LNCaP clone FGC (cell line): Measurements from ENCODE around the gene KRT27.

Experiments
- DNase-seq: peaks from one replicate; pipeline ENCODE4 v3.0.0-alpha.2; 2011; ENCODE audit warnings: low read depth
- H3K4me3 ChIP-seq: 2 replicates; pipeline ENCODE4 v1.5.1; 2011; ENCODE audit warnings: mild to moderate bottlenecking, low read depth, low read length, control low read depth
- CTCF ChIP-seq: IDR thresholded peaks from 2 replicates; pipeline ENCODE4 v1.5.1; 2012; ENCODE audit warnings: mild to moderate bottlenecking; ENCODE audit not compliant: control insufficient read depth, insufficient read depth; ENCODE audit errors: extremely low read depth

Gene KRT27

GRCh38 chr17:40809721-40810421, 27.5 kb upstream of the KRT27 start:
- TF ChIP-seq CTCF = no peak
- no peak for DNase-seq
- no peak overlapping the region for H3K4me3 ChIP-seq

- no peak for DNase-seq
- TF ChIP-seq CTCF = no peak
- H3K4me3 ChIP-seq = no peak overlapping the region
Measured at GRCh38 chr17:40806131-40806530, 23.8 kb upstream of the KRT27 start.

GRCh38 chr17:40803617-40804082, 21.3 kb upstream of the KRT27 start:
- no peak overlapping the region for H3K4me3 ChIP-seq
- TF ChIP-seq CTCF = peak; percentile 94
- peak; percentile 38 for DNase-seq

- no peak for DNase-seq
- TF ChIP-seq CTCF = no peak
- H3K4me3 ChIP-seq = no peak overlapping the region
Measured at GRCh38 chr17:40801157-40801556, 18.8 kb upstream of the KRT27 start.

- no peak for TF ChIP-seq CTCF
- DNase-seq = no peak
- H3K4me3 ChIP-seq = no peak overlapping the region
Measured at GRCh38 chr17:40800381-40800780, 18.0 kb upstream of the KRT27 start.

GRCh38 chr17:40799859-40800258, 17.5 kb upstream of the KRT27 start, which contains the start of gene KRT28:
Gene KRT28, minus strand, starts transcription at chr17:40799959. Its CDS starts 66 bp downstream, at chr17:40799893.
- no peak for TF ChIP-seq CTCF
- DNase-seq = no peak
- no peak within 1 kb of the TSS for H3K4me3 ChIP-seq

GRCh38 chr17:40796846-40797245, 14.5 kb upstream of the KRT27 start:
- DNase-seq = no peak
- TF ChIP-seq CTCF = no peak
- H3K4me3 ChIP-seq = no peak overlapping the region
